PFSK-1 (cell line): ENCODE measurements around the gene RARA.
A peak's percentile ranks its signal among the peaks of the same experiment; 100 is the strongest.

Source experiments
- FOXP2 ChIP-seq: optimal IDR thresholded peaks from 2 replicates; pipeline ENCODE3; 2011; ENCODE audit warnings: borderline replicate concordance, control low read depth, inconsistent platforms; ENCODE audit not compliant: insufficient read depth; ENCODE audit errors: extremely low read length, extremely low read depth
- POLR2AphosphoS5 ChIP-seq: IDR thresholded peaks from 2 replicates; pipeline ENCODE4 v1.6.1; 2012; ENCODE audit warnings: low read depth, mild to moderate bottlenecking, control low read depth, low read length, moderate library complexity
- SIN3A ChIP-seq: IDR thresholded peaks from 2 replicates; pipeline ENCODE4 v1.6.1; 2012; ENCODE audit warnings: mild to moderate bottlenecking, low read length, moderate library complexity, borderline replicate concordance; ENCODE audit not compliant: insufficient read depth
- TAF1 ChIP-seq: IDR thresholded peaks from 2 replicates; pipeline ENCODE4 v1.6.1; 2012; ENCODE audit warnings: low read length, control low read depth, borderline replicate concordance; ENCODE audit not compliant: insufficient read depth
- TF ChIP-seq, protein P1 (sequence below), 2 experiments: IDR thresholded peaks; 2 replicates each; pipeline versions ENCODE4 v1.6.1 to v1.8.0; 2011 to 2012; ENCODE audit warnings: low read depth in 2 of 2, low read length in 2 of 2, control low read depth in 1 of 2, inconsistent platforms in 1 of 2, mild to moderate bottlenecking in 1 of 2, moderate library complexity in 1 of 2; ENCODE audit not compliant: insufficient read depth in 1 of 2

Gene RARA

GRCh38 chr17:40307001-40307730 is 1.8 kb upstream of the RARA start:
- TF ChIP-seq, protein P1, sequence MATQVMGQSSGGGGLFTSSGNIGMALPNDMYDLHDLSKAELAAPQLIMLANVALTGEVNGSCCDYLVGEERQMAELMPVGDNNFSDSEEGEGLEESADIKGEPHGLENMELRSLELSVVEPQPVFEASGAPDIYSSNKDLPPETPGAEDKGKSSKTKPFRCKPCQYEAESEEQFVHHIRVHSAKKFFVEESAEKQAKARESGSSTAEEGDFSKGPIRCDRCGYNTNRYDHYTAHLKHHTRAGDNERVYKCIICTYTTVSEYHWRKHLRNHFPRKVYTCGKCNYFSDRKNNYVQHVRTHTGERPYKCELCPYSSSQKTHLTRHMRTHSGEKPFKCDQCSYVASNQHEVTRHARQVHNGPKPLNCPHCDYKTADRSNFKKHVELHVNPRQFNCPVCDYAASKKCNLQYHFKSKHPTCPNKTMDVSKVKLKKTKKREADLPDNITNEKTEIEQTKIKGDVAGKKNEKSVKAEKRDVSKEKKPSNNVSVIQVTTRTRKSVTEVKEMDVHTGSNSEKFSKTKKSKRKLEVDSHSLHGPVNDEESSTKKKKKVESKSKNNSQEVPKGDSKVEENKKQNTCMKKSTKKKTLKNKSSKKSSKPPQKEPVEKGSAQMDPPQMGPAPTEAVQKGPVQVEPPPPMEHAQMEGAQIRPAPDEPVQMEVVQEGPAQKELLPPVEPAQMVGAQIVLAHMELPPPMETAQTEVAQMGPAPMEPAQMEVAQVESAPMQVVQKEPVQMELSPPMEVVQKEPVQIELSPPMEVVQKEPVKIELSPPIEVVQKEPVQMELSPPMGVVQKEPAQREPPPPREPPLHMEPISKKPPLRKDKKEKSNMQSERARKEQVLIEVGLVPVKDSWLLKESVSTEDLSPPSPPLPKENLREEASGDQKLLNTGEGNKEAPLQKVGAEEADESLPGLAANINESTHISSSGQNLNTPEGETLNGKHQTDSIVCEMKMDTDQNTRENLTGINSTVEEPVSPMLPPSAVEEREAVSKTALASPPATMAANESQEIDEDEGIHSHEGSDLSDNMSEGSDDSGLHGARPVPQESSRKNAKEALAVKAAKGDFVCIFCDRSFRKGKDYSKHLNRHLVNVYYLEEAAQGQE (IDR thresholded peaks at IDR 0.05; ENCODE audit: insufficient read depth in 1 of 2, low read depth in 2 of 2, low read length in 2 of 2): peak in 1 of 2 experiments; percentile 30; a peak in 1 of 4 replicates
- peak; percentile 69; the same call in 1 of the 2 replicates for TF ChIP-seq POLR2AphosphoS5
- TF ChIP-seq SIN3A: peak; percentile 84; the same call in 1 of the 2 replicates
- no peak for TF ChIP-seq TAF1

GRCh38 chr17:40307740-40308239 is 1.2 kb upstream of the RARA start:
- TF ChIP-seq POLR2AphosphoS5 (0 out of 2 replicates have a peak, but pooled peaks have one; percentile 1), TAF1 (no peak)

- TF ChIP-seq SIN3A (no peak), FOXP2 (no peak), TAF1 (no peak), POLR2AphosphoS5 (no peak)
- TF ChIP-seq, protein P1 (IDR thresholded peaks at IDR 0.05; ENCODE audit: insufficient read depth in 1 of 2, low read depth in 2 of 2, low read length in 2 of 2): no peak
Observed at GRCh38 chr17:40309949-40310510, 1.1 kb downstream of the RARA start.

DNA sequence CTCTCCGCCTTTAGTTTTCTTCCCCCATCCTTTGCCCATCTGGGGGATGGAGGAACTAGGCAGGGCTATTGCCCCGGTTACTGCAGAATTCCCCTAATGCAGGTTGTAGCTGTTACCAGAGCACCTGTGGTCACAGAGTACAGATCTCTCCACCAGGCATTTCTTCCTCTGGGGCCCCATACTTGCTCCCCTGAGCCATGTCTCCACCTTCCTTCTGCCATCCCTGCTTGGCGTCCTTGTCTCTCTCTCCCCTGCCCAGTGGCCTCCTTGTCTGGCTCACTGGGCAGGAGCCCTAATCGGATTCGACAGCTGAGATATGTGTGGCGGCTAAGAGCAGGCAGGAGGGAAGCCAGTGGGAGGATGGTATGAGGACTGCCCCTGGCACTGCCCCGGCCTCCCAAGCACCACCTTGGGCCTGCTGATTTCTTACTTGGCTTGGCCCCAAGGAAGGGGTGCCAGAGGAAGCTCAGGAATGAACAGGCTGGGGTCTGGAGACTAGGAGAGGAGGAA is 2.0 kb downstream of the RARA start:
- TF ChIP-seq SIN3A (no peak), POLR2AphosphoS5 (no peak), FOXP2 (no peak), TAF1 (no peak)
- TF ChIP-seq, protein P1 (IDR thresholded peaks at IDR 0.05; ENCODE audit: insufficient read depth in 1 of 2, low read depth in 2 of 2, low read length in 2 of 2): no peak

GRCh38 chr17:40311575-40311974 is 2.6 kb downstream of the RARA start:
- TF ChIP-seq POLR2AphosphoS5 (no peak), TAF1 (no peak), SIN3A (no peak), FOXP2 (no peak)
- TF ChIP-seq, protein P1 (IDR thresholded peaks at IDR 0.05; ENCODE audit: insufficient read depth in 1 of 2, low read depth in 2 of 2, low read length in 2 of 2): no peak
